Frontal cortex (tissue), 4 donors: ENCODE results near the gene PLCH2. TPM values are rescaled to one million over a fixed set of nuclear protein-coding genes. Genes with fewer than 3 reads are reported as not detected.
"Not testable (repeated sequence)": the region's sequence is repeated elsewhere in the genome, so short reads cannot be mapped to it uniquely, and the experiment has no call there.

ENCODE experiments used
- DNase-seq, 2 donors: peaks; one replicate each; pipeline ENCODE4 v3.0.0; 2012; ENCODE audit warnings: low spot score in 2 of 2
- FAIRE-seq: peaks from 2 replicates; lab custom pipeline; 2012; peaks lifted over from hg19 to GRCh38; lab: Jason Lieb, UNC
- total RNA-seq: library from RNA; depleted of rRNA; stranded (reverse); fragments of >200 nt; gene quantifications from one replicate; pipeline ENCODE4 v1.2.3, GENCODE V29; 2014
- donor health status: control.
- donor health status: control.
- donor health status: control.

The PLCH2 gene
- total RNA-seq, 1 donor from 2014 or later = 9.0 TPM

DNA sequence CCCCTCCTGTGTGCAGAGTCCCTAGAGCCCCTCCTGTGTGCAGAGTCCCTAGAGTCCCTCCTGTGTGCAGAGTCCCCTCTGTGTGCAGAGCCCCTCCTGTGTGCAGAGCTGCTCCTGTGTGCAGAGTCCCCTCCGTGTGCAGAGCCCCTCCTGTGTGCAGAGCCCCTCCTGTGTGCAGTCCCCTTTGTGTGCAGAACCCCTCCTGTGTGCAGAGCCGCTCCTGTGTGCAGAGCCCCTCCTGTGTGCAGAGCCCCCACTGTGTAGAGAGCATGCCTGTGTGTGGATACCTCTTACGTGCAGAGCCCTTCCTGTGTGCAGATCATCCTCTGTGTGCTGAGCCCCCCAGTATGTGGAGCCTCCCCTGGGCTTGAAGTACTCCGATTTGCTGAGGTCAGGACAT, 62.3 kb downstream of the PLCH2 start:
- no peak for FAIRE-seq
- DNase-seq = no peak

DNA sequence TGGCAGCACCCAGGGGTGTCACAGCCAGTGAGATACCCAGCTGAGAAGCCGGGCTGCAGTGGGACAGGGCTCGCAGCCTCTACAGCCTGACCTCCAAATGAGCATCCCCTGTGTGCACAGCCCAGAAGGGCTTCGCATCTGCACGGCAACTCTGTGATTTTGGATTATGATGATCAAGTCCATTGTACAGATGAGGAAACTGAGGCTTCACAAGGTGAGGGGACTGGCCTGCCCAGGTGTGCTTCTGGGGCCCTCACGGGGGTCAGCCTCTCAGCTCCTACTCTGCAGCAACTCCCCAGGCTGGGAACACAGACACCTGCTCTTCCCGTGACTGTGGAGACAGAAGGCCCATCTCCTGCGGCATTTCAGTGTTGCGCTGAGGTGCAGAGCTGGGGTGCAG, 62.8 kb downstream of the PLCH2 start:
- DNase-seq = no peak
- FAIRE-seq = no peak

DNA sequence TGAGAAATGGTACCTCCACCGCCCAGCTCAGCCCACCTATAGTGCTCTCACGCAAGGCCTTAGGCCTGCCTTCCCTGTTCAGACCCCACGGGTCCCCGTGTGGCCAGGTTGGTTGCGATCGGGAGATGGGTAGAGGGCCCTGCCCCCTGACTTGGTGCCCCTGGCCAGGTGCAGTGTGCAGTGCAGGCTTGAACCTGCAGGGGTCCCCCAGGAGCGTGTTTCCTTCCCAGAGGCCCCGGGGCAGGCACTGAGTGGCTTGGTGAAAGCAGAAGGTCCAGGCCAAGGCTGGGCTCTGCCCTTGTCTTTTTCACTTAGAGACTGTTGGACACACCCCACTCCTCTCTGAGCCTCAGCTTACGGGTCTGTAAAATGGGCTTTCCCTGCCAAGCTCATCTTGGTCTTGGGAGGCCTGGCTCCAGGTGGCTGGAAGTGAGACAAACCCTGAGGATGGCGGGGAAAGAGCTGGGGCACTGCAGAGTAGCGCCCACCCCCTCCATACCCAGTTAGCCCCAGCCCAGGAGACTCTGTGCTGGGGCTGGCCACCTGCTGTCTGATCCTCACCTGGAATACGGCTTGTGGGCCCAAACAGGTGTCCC, 63.3 kb downstream of the PLCH2 start:
- DNase-seq (no peak), FAIRE-seq (no peak)

DNA sequence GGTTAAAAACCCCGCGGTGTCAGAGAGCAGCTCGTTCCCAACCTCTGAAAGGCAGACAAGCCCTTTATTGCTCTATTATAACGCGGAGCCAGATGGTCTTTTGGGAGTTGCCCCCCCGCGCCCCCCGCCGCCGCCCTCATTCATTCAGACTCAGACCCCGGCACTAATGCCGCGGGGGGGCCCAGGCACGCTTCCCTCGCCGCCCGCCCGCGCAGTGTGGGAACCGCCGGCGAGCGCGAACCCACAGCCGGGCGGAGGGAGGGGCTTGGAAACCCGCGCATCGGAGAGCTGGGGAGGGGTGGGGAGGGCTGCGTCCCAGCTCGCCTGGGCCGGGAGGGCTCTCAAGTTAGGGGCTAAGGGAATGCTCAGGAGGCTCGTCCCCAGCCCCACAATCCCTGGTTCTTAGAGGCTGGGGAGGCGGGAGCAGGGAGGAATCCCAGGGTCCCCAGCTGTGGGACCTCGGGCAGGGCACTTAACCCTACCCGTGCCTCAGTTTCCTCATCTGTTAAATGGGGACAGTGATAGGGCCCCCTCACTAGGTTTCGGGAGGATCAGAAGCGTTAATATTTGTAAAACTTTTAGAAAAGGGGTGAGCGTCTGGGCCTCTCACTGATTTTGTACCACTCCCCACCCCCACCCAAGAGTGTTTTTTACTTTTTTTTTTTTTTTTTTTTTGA, 64.9 kb downstream of the PLCH2 start:
- FAIRE-seq (no peak), DNase-seq (no peak)

DNA sequence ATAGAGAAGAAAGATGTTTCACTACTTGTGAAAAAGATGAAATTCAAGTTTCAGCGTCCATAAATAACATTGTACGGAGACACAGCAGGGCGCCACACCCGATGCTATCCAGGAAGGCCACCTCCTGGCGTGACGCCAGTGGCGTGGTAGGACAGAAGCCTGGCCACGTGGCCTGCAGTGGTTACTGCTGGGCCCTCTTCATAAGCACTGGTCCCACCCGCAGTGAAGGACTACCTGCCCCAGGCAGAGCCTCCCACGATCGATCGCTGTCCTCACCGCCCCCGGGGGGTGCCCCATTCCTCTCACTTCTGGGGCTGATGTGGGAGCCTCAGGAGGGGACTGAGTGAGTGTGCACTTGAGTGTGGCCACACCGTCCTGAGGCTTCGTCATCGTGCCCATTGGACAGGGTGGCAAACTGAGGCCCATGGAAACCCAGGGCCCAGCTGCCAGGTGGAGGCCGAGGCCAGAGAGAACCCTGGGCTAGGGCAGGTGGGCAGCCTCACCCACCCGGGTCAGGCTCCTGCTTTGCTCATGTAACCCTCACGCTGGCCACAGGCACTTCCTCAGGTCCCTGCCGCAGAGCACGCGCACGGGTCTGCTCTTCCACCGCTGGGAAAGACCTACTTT, 65.6 kb downstream of the PLCH2 start:
- DNase-seq = no peak
- no peak for FAIRE-seq

DNA sequence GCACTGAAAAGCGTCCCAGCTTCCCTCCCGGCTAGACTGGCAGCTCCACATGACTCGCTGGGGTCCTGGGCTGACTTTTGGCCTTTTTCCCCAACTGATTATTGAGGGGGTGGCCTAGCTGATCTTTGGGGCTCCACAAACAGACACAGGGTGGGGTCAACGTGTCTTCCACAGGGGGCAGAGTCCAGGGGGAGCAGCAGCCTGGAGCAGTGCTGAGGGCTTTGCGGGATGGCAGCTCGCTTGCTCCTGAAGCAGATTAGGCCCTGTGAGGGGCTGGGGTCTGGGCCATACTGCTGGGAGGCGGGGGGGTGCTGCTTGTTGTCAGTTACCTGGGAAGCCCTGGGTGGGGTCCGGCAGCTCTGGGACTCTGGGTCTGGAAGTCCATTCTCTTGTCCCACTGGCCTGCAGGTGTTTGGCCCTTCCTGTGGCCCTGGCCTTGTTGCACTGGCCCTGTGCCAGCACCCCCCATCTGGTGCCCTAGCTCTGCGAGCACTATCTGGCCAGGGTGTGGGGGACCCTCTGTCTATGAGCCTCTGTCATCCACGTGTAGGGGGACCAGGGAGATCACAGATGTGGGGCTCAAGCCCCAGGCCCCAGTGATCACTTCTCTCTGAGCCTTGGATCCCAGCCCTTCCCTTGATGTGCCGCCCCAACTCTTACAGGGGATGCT, 66.3 kb downstream of the PLCH2 start:
- DNase-seq (no peak), FAIRE-seq (no peak)

DNA sequence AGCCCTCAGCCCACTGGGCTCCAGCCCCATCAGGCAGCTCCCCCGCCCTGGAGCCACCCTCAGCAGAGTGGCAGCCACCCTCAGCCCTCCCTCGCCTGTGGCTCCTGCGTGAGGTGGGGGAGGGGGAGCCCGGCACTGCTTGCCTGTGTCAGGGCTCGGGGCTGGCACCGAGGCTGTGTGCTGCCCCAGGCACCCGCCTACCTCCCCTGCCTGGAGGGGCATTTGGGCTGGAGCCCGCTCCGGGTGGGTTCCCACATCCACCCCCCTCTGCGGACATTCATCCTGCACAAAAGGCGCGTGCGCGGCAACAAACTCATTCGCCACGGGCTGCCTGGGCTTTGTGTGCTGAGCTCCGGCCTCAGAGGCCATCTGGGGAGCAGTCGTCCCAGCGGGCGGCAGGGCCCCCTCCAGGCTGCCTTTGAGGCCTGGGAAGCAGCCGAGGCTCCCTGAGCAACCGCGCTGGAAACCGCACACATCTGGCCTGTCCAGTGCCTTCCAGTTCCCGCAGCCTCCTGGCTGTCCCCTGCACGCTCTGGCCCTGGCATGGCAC, 67.5 kb downstream of the PLCH2 start:
- FAIRE-seq = no peak
- peak in 1 of 2 donors; percentile 74 for DNase-seq

DNA sequence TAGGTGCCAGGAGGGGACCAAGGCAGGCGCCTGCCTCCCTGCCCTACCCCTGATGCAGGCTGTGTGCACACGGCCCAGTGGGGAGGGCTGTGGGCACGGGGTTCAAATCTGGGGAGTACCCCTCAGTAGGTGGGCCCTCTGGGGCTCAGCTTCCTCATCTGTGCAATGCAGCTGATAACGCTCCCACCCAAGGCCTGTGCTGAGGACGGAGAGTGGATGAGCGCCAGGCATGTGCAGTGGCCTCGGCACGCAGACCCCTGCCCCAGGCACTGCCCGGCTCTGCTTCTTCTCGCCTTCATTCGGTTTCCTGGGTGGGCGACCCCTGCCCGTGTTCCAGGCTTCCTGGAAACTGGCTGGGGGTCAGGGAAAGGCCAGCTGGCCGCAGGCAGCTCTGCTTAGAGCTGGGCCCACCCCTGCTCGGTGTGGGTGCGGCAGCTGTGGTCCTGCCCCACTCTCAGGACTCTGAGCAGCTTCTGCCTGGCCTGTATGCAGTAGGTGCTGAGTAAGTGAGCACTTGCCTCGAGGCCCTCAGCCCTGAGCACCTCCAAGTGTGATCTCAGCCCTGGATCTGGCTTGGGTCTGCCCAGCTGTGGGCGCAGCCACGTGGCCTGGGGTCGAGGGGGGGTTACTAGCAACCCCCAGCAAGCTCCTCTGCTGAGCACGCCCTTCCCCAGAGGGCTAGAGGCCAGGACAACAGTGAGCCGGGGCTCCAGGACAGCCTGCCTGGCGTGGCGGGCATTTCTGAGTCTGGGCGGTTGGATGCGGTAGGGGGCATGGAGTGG, 68.2 kb downstream of the PLCH2 start:
- DNase-seq (no peak), FAIRE-seq (no peak)

DNA sequence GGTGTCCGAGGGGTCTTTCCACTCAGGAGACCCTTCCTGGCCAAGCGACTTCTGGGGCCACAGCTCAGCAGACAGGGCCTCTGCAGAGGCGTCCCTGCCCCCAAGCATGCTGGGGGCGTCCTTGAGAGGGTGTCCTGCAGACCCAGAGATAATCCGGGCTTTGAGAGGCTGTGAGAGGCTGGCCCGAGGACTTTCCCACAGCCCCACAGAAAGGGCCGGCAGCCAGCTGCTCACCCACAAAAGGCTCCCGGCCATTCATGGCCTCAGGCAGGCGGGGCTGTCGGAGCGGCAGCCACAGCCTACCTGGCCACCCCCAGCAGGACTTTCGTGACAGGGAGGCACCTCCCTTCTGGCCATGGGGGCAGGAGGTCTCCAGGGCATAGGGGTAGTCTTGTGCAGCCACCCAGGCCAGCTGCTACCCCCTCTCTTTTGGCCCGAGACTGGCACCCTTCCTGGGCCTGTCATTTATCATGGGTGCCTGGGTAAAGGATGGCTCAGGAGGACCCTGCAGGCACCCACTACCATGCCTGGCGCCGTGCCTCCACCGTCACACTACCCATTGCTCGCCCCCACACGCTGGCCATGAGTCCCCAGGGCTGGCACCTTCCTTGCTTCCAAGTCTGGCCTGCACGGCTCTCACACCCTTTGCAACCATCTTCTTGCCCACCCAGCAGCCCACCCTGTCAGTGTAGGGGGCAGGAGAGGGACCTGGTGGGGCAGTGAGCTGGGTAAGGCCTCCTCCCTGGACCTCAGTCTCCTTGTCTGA, 69.0 kb downstream of the PLCH2 start:
- FAIRE-seq (no peak), DNase-seq (peak in 1 of 2 donors; percentile 64)

DNA sequence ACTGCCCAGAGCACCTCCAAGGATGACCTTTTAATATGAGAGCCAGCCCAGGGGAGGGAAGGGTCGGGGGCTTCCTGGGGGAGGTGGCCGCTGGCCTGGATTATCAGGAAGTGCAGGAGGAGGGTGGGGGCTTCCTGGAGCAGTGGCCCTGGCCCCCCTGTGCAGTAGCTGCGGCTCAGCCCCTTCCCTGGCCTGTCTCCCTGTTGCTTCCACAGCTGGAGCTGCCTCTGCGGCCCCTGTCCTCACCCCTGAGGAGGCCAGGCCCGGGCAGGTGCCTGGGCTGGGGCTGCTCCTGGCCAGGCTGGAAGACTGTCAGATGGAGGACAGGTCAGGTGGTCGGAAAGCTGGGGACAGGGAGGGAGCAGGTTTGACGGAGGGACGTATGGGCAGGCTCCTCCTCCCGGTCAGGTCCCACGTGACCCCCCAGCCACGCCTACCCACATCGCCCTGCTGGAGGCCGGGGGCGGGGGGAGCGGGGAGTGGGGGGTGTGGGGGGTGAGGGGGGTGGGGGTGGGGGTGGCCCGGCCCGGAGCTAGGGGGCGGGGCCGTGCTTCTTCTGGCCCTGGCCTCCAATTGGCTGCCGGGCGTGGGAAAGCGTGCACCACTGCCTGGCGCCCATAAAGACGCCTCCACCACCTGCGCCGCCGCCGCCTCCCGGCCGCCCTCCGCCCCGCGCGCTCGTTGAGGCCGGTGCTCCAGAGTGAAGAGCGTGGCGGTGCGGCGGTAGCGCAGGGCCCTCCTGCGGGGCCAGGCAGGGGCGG, 69.8 kb downstream of the PLCH2 start:
- FAIRE-seq = no peak
- peak; percentile 91 to 95 for DNase-seq

DNA sequence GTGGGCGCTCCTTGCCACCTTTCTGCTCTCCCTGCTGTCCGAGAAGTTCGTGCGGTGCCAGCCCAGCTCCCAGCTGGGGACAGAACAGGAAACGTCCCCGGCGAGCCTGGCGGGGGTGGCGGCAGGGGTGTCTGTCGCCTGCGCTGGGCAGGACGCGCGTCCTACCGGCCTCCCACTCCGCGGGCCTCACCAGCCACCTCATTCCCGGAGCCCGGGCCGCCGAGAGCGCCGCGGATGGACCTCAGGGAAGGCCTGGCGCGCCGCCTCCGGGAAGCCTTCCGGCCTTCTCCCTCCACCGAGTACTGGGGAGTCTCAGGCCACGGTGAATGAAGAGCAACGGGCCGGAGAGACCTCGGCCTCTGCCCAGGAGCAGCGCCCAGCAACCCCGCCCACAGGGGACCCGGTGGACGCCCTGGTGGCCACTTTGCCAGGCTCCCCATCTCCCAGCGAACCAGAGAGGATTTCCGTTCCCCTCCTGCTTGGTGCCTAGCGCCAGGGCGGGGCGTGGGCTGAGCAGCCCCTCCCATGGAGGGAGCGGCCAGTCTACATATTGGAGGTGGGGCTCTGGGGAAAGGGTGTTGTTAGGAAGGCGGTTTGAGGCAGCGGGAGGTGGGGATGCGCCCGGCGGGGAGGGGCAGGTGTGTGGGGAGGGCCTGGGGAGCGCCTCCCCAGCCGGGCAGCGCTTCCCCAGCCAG, 70.6 kb downstream of the PLCH2 start:
- FAIRE-seq = no peak
- DNase-seq = peak; percentile 78 to 79

DNA sequence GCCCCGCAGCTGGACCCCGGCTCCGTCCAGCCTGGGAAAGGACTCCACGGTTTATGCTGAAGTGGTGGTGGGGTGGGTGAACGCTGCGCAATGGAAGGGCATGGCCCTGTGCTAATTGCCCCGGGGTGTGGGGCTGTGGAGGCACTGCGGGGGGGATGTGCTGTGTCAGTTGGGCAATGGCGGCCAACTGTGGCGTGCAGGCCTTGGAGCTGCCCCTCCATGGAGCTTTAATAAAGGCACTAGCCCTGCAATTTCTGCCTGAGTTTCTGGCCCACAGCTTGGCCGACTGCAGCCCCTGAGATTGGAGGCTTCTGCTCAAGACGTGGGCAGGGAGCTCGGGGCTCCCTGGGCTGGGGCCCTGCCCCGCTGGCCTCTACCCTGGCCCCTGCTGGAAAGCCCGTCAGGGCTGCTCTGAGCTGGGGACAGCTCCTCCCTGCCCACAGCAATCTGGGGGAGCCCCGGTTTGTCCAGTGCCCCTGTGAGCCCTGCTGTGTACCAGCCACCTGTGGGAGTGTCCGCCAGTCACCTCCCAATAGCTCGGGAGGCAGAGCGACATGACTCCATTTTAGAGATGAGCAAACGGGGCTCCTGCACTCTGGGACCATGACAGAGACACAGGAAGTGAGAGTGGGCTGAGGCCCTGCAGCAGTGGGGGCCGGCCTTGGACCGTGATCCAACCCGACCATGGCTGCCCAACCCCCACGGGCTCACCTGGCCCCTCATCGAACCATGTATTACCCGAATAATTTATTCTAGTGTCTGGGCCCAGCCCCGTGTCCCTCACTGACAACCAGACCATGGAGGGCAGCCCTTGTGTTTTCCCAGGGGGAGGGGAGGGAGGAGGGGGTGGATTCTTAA, 71.3 kb downstream of the PLCH2 start:
- FAIRE-seq (no peak), DNase-seq (no peak)

DNA sequence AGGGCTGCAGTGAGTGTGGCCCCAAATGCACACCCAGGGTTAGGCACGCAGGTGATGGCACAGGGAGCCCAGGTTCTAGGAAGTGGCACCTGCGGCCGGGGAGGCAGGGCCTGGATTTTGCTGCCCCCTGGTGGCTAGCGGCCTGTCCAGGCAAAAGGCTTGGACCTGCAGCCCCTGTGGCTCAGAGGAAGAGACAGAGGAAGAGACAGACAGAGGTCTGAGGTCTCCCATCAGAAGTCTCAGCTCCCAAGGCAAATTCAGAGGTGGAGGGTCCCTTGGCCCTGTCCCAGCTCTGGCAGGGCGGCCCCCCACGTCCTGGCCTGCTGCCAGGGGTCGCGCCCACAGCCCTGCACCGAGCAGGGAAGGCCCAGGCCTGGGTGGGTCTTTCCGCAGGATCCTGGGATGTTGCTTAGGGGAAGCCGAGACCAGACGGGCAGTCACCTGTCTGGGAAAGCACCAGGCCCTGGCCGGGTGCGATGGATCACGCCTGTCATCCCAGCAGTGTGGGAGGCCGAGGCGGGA, 72.0 kb downstream of the PLCH2 start:
- FAIRE-seq (no peak), DNase-seq (peak; percentile 88 to 89)

DNA sequence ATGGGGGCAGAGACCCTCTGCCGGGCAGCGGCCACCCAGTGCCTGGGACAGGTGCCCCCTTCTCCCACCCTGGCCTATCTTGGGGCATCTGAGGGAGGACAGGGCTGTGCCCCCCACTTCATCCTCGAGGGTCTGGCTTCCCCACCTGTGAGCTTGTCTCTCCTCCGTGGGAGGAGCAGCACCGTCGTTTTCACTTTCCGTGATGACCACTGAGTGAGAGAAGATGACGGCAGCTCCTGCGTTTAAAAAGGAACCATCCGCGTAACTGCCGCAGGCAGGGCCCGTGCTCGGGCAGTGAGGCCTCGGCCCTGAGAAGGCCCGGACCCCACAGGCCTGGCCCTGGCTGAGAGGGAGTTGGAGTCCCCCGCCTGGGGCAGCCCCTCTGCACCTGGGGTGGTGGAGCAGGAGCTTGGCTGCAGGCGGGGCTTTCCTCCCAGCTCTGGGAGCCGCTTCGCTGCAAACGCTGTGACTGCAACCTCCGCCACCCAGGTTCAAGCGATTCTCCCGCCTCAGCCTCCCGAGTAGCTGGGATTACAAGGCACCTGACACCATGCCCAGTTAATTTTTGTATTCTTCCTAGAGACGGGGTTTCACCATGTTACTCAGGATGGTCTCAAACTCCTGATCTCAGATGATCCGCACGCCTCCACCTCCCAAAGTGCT, 73.4 kb downstream of the PLCH2 start:
- not testable (repeated sequence) for DNase-seq, FAIRE-seq

DNA sequence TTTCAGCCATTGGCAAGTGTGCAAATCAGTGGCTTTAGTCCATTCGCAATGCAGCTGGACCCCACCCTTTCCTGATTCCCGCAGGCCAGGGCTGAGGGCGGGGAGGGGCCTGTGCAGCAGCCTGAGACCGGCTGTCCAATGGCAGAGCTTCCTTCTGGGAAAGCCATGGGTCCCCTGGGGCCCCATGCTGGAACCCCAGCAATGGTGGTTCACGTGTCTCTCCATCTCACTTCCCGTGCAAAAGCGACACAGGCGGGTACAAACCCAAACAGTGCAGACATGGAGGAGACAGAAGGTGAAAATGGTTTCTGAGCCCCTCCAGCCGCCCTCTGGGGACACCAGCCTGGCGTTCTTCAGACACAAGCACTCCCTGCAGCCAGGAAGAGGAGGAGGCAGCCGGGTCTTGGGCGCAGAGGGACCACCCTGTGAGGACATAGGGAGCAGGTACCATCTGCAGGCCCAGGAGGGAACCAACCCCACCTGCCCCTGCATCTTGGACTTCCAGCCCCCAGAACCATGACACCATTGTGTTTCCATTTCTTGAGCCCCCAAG, 74.3 kb downstream of the PLCH2 start:
- not testable (repeated sequence) for FAIRE-seq, DNase-seq

DNA sequence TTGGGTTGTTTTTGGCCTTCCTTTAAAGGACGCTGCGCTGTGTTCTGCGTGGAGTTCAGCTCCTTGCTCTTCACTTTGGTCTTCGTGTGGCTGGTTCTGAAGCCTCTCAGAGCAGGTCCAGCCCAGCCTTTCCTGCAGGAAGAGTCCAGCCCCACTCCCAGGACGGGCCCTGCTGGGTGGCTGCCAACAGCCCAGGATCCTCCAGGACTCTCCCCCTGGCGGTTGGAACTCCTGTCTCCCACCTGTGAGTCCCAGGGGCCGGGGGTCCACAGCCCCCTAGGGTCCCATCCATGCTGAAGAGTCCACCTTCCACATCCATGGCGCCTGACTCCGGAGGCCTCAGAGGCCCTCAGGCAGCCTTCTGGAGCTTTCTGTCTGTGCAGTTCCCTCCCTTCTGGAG, 75.5 kb downstream of the PLCH2 start:
- not testable (repeated sequence) for DNase-seq, FAIRE-seq
